Measurements from ENCODE around the gene NAA20.

GRCh38 chr20:19967445-19967844 lies 49.7 kb upstream of the NAA20 start:
- TF ChIP-seq CTCF (IDR thresholded peaks at IDR 0.05) (no peak), POLR2A (IDR thresholded peaks at IDR 0.05) (no peak), POLR2AphosphoS5 (IDR thresholded peaks at IDR 0.05) (no peak)

All from breast epithelium (tissue), 3 donors.